Esophagus squamous epithelium (tissue), 4 donors: ENCODE data around the gene FUCA2.

ENCODE experiments used
- CTCF ChIP-seq, 6 experiments: fragments of 450-650 bp in 4 of 6; fragments of 200-600 bp in 2 of 6; sonication (generic) in 2 of 6; IDR thresholded peaks; one replicate each; pipeline ENCODE4 v1.5.1; 2016 to 2019; ENCODE audit warnings: antibody characterized with exemption in 6 of 6, mild to moderate bottlenecking in 4 of 6, moderate library complexity in 4 of 6
- POLR2A ChIP-seq, 4 donors: fragments of 450-650 bp; IDR thresholded peaks; one replicate each; pipeline ENCODE4 v1.6.1; 2017; ENCODE audit warnings: antibody characterized with exemption in 4 of 4, mild to moderate bottlenecking in 4 of 4, moderate library complexity in 3 of 4

GRCh38 chr6:143478479-143479062 is 32.9 kb downstream of the FUCA2 start:
- TF ChIP-seq CTCF (IDR thresholded peaks at IDR 0.05), result no peak
- no peak for TF ChIP-seq POLR2A (IDR thresholded peaks at IDR 0.05)
